ENCODE results near the gene NLE1.

- TF ChIP-seq, protein P1, sequence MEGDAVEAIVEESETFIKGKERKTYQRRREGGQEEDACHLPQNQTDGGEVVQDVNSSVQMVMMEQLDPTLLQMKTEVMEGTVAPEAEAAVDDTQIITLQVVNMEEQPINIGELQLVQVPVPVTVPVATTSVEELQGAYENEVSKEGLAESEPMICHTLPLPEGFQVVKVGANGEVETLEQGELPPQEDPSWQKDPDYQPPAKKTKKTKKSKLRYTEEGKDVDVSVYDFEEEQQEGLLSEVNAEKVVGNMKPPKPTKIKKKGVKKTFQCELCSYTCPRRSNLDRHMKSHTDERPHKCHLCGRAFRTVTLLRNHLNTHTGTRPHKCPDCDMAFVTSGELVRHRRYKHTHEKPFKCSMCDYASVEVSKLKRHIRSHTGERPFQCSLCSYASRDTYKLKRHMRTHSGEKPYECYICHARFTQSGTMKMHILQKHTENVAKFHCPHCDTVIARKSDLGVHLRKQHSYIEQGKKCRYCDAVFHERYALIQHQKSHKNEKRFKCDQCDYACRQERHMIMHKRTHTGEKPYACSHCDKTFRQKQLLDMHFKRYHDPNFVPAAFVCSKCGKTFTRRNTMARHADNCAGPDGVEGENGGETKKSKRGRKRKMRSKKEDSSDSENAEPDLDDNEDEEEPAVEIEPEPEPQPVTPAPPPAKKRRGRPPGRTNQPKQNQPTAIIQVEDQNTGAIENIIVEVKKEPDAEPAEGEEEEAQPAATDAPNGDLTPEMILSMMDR (IDR thresholded peaks at IDR 0.05) = no peak
- no peak for TF ChIP-seq EZH2 (IDR thresholded peaks at IDR 0.05)
These were observed 22.6 kb upstream of the NLE1 start for GRCh38 chr17:35164716-35165115.
